Measurements from ENCODE around the gene FOCAD.

DNA sequence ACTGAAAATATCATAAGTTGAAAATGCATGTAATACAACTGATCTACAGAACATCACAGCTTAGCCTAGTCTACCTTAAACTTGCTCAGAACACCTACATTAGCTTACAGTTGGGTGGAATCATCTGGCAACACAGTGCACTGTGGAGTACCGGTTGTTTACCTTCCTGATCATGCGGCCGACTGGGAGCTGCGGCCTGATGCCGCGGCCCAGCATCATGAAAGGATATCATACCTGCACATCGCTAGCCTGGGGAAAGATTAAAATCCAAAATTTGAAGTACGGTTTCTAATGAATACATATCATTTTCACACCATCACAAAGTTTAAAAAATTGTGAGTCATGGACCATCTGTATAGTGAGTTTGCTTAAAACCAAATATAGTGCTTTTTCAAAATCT is 345.6 kb downstream of the FOCAD start:
- TF ChIP-seq, protein P1, sequence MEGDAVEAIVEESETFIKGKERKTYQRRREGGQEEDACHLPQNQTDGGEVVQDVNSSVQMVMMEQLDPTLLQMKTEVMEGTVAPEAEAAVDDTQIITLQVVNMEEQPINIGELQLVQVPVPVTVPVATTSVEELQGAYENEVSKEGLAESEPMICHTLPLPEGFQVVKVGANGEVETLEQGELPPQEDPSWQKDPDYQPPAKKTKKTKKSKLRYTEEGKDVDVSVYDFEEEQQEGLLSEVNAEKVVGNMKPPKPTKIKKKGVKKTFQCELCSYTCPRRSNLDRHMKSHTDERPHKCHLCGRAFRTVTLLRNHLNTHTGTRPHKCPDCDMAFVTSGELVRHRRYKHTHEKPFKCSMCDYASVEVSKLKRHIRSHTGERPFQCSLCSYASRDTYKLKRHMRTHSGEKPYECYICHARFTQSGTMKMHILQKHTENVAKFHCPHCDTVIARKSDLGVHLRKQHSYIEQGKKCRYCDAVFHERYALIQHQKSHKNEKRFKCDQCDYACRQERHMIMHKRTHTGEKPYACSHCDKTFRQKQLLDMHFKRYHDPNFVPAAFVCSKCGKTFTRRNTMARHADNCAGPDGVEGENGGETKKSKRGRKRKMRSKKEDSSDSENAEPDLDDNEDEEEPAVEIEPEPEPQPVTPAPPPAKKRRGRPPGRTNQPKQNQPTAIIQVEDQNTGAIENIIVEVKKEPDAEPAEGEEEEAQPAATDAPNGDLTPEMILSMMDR (IDR thresholded peaks at IDR 0.05): no peak
- no peak for TF ChIP-seq POLR2A (IDR thresholded peaks at IDR 0.05)
- TF ChIP-seq POLR2AphosphoS5 (IDR thresholded peaks at IDR 0.05): no peak
- no peak for TF ChIP-seq EP300 (IDR thresholded peaks at IDR 0.05)
